NCI-H2227 (cell line): ENCODE measurements around the gene MFAP3.
"Not testable (repeated sequence)": the region's sequence is repeated elsewhere in the genome, so short reads cannot be mapped to it uniquely, and the experiment has no call there.

ENCODE experiments used
- DNase-seq: peaks from one replicate; lab custom pipeline; 2025; ENCODE audit not compliant: unreplicated experiment; lab: John Stamatoyannopoulos, UW

The MFAP3 gene

GRCh38 chr5:154038707-154039457 is at the start of gene MFAP3, which contains the start of gene FAM114A2:
Gene MFAP3 (plus strand): TSS chr5:154038967. CDS start chr5:154049723, 10,756 bp downstream.
Gene FAM114A2 (minus strand): TSS chr5:154038910. CDS start chr5:154034953, 3,957 bp downstream.
- DNase-seq = peak; percentile 86

GRCh38 chr5:153991168-153991567 is 47.6 kb upstream of the MFAP3 start:
- no peak for DNase-seq

- no peak for DNase-seq
Measured at GRCh38 chr5:153998010-153998409, 40.8 kb upstream of the MFAP3 start.

GRCh38 chr5:153998768-153999167 is 40.0 kb upstream of the MFAP3 start:
- DNase-seq = no peak

- DNase-seq = no peak
Measured at GRCh38 chr5:153999995-154000394, 38.8 kb upstream of the MFAP3 start.

- no peak for DNase-seq
Measured at GRCh38 chr5:154000703-154001102, 38.1 kb upstream of the MFAP3 start.

GRCh38 chr5:154002093-154002492 is 36.7 kb upstream of the MFAP3 start:
- DNase-seq = no peak

- no peak for DNase-seq
Measured at GRCh38 chr5:154002511-154003020, 36.2 kb upstream of the MFAP3 start.

GRCh38 chr5:154005648-154006047 is 33.1 kb upstream of the MFAP3 start:
- DNase-seq = no peak

- DNase-seq = no peak
Measured at GRCh38 chr5:154010660-154011059, 28.1 kb upstream of the MFAP3 start.

GRCh38 chr5:154015071-154015693 is 23.6 kb upstream of the MFAP3 start:
- no peak for DNase-seq

GRCh38 chr5:154018919-154019318 is 19.8 kb upstream of the MFAP3 start:
- not testable (repeated sequence) for DNase-seq

- no peak for DNase-seq
Measured at GRCh38 chr5:154025951-154026350, 12.8 kb upstream of the MFAP3 start.

GRCh38 chr5:154031937-154032489 is 6.8 kb upstream of the MFAP3 start:
- DNase-seq = no peak

- DNase-seq = no peak
Measured at GRCh38 chr5:154034944-154035343, 3.8 kb upstream of the MFAP3 start.

- DNase-seq = peak; percentile 38
Measured at GRCh38 chr5:154038261-154038706, 483 bp upstream of the MFAP3 start.

GRCh38 chr5:154039458-154039829 is 677 bp downstream of the MFAP3 start:
- DNase-seq = no peak

- no peak for DNase-seq
Measured at GRCh38 chr5:154042766-154043165, 4.0 kb downstream of the MFAP3 start.

GRCh38 chr5:154044099-154044498 is 5.3 kb downstream of the MFAP3 start:
- DNase-seq = no peak

GRCh38 chr5:154044581-154044980 is 5.8 kb downstream of the MFAP3 start:
- DNase-seq = no peak

GRCh38 chr5:154046486-154046885 is 7.7 kb downstream of the MFAP3 start:
- DNase-seq = no peak

- no peak for DNase-seq
Measured at GRCh38 chr5:154047324-154047723, 8.6 kb downstream of the MFAP3 start.
